ENCODE measurements around the gene FOXN3.

DNA sequence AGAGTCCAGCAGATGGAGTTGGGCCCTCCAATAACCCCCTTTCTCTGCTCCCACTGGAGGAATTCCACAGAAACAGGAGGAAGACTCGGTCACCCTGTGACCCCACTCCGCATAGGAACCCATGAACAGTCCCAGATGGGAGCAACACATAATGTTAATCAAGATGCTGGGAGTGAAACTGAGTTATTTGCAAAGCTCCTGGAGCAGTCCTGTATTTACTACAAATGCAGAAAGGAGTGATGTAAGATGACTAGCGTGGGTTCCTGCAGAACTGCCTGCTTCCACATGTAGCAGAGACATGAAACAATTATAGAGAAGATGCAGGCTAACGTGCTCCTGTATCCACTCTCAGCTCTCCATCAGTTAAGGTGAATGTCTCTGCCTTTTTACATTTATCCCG is 274.7 kb downstream of the FOXN3 start:
- TF ChIP-seq, protein P1, sequence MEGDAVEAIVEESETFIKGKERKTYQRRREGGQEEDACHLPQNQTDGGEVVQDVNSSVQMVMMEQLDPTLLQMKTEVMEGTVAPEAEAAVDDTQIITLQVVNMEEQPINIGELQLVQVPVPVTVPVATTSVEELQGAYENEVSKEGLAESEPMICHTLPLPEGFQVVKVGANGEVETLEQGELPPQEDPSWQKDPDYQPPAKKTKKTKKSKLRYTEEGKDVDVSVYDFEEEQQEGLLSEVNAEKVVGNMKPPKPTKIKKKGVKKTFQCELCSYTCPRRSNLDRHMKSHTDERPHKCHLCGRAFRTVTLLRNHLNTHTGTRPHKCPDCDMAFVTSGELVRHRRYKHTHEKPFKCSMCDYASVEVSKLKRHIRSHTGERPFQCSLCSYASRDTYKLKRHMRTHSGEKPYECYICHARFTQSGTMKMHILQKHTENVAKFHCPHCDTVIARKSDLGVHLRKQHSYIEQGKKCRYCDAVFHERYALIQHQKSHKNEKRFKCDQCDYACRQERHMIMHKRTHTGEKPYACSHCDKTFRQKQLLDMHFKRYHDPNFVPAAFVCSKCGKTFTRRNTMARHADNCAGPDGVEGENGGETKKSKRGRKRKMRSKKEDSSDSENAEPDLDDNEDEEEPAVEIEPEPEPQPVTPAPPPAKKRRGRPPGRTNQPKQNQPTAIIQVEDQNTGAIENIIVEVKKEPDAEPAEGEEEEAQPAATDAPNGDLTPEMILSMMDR (IDR thresholded peaks at IDR 0.05) = no peak
- TF ChIP-seq ZFX (IDR thresholded peaks at IDR 0.05; ENCODE audit: borderline replicate concordance) = no peak

Measured in 22Rv1 (cell line).